ENCODE measurements around the gene TBCK.

GRCh38 chr4:106096454-106096853 lies 219.6 kb downstream of the TBCK start:
- no peak for TF ChIP-seq POLR2A (IDR thresholded peaks at IDR 0.05; ENCODE audit: low read depth, low read length)
- no peak for TF ChIP-seq POLR2AphosphoS5 (IDR thresholded peaks at IDR 0.05; ENCODE audit: low read depth, low read length)
